Thyroid gland (tissue), 4 donors: Measurements from ENCODE around the gene COL25A1. TPM values are rescaled to one million over a fixed set of nuclear protein-coding genes. Genes with fewer than 3 reads are reported as not detected.

ENCODE experiments used
- DNase-seq, 2 donors: peaks; one replicate each; pipeline ENCODE4 v3.0.0-alpha.2; 2019
- H3K27ac ChIP-seq, 3 donors: fragments of 200-600 bp; sonication (generic); 1 replicate in 2 of 3; 2 replicates in 1 of 3; pipeline ENCODE4 v1.5.1; 2016 to 2019; ENCODE audit warnings: mild to moderate bottlenecking in 1 of 3, moderate library complexity in 1 of 3
- H3K27me3 ChIP-seq: fragments of 200-600 bp; sonication (generic); one replicate; pipeline ENCODE4 v1.5.1; 2019
- H3K36me3 ChIP-seq, 2 donors: fragments of 200-600 bp; sonication (generic); one replicate each; pipeline ENCODE4 v1.5.1; 2016 to 2019
- H3K4me1 ChIP-seq, 2 donors: fragments of 200-600 bp; sonication (generic); one replicate each; pipeline ENCODE4 v1.5.1; 2017 to 2019
- H3K4me3 ChIP-seq, 3 donors: fragments of 200-600 bp; sonication (generic); replicated peaks in 1 of 3; 1 replicate in 2 of 3; 2 replicates in 1 of 3; pipeline ENCODE4 v1.5.1; 2016; ENCODE audit warnings: mild to moderate bottlenecking in 1 of 3
- H3K9me3 ChIP-seq: fragments of 200-600 bp; sonication (generic); one replicate; pipeline ENCODE4 v1.5.1; 2017
- POLR2A ChIP-seq, 2 donors: fragments of 450-650 bp; IDR thresholded peaks; one replicate each; pipeline ENCODE4 v1.6.1; 2017; ENCODE audit warnings: antibody characterized with exemption in 2 of 2, mild to moderate bottlenecking in 2 of 2, moderate library complexity in 1 of 2
- whole genome bisulfite sequencing, 2 donors: methylation state at CpG; one replicate each; pipeline ENCODE4 v1.1.5; 2017; 5-methylcytosine and 5-hydroxymethylcytosine counted together
- intact Hi-C: fragments of 100-400 bp; cut with DNase I; formaldehyde crosslinking; loops from one replicate; pipeline ENCODE4 v1.15.1; 2023
- total RNA-seq, 4 donors: library from RNA; depleted of rRNA; stranded (reverse); fragments of >200 nt; gene quantifications; one replicate each; pipeline ENCODE4 v1.2.3, GENCODE V29; 2016
- TF ChIP-seq, protein P1 (sequence below), 6 experiments: fragments of 200-600 bp in 3 of 6; fragments of 450-650 bp in 3 of 6; sonication (generic) in 3 of 6; IDR thresholded peaks; one replicate each; pipeline ENCODE4 v1.5.1; 2016 to 2019; ENCODE audit warnings: antibody characterized with exemption in 6 of 6, mild to moderate bottlenecking in 2 of 6, inconsistent platforms in 1 of 6, moderate library complexity in 1 of 6

Gene COL25A1
- total RNA-seq, 4 donors from 2014 or later: 5.5 to 21.0 (median 7.1) TPM

DNA sequence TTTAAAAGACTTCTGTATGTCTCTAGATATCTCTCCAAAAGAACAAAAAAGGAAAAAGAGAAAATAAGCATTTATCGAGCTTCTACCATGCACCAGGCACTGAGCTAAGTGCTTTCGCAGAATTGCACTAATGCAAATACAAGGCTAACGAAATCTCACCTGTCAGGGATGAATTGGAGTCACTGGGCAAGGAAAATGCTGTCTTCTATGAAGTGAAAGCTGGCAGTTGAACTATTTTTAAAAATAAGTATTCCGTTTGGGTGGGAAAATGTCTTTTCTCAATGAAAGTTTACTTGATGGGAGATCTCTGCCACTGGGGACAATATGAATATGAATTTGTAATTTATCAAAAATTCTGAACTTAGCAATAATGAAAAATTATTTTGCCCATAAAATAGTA lies 47.6 kb downstream of the COL25A1 start:
- Histone ChIP-seq H3K9me3 (no peaks in the 10 kb centered on the region), H3K27ac (no peak overlapping the region), H3K36me3 (no peaks in the 10 kb centered on the region), H3K4me1 (no peaks in the 10 kb centered on the region), H3K27me3 (no peaks in the 10 kb centered on the region), H3K4me3 (no peak overlapping the region)
- intact Hi-C loops: no loop called here
- TF ChIP-seq, protein P1, sequence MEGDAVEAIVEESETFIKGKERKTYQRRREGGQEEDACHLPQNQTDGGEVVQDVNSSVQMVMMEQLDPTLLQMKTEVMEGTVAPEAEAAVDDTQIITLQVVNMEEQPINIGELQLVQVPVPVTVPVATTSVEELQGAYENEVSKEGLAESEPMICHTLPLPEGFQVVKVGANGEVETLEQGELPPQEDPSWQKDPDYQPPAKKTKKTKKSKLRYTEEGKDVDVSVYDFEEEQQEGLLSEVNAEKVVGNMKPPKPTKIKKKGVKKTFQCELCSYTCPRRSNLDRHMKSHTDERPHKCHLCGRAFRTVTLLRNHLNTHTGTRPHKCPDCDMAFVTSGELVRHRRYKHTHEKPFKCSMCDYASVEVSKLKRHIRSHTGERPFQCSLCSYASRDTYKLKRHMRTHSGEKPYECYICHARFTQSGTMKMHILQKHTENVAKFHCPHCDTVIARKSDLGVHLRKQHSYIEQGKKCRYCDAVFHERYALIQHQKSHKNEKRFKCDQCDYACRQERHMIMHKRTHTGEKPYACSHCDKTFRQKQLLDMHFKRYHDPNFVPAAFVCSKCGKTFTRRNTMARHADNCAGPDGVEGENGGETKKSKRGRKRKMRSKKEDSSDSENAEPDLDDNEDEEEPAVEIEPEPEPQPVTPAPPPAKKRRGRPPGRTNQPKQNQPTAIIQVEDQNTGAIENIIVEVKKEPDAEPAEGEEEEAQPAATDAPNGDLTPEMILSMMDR (IDR thresholded peaks at IDR 0.05): no peak
- TF ChIP-seq POLR2A (IDR thresholded peaks at IDR 0.05): no peak
- DNase-seq: no peak
- WGBS, 2 donors: 93 to 96% methylated on average over 4 of the region's 4 CpGs

DNA sequence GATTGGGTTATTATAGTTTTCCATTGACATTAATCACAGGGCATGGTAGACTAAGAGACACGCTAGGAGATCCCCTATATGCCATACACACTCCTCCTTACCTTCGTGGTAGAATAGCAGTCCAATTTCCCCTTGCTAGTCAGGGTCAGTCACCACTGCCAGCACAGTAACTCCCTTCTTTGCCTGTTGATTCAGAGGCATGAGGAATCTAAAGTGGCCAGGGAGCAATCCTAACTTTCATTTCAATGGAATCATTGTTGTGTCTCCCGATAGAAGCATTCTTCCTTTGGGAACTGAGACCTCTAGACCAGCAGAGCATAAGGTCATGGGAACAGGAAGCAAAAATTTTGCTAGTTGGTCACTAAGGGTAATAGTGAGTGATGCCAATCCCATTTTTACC lies 51.1 kb downstream of the COL25A1 start:
- Histone ChIP-seq H3K4me1 (no peaks in the 10 kb centered on the region), H3K27me3 (no peaks in the 10 kb centered on the region), H3K9me3 (no peaks in the 10 kb centered on the region), H3K27ac (no peak overlapping the region), H3K36me3 (no peaks in the 10 kb centered on the region), H3K4me3 (no peak overlapping the region)
- 52 to 64% methylated on average over 3 of the region's 3 CpGs for WGBS, 2 donors
- DNase-seq: no peak
- TF ChIP-seq, protein P1 (IDR thresholded peaks at IDR 0.05): no peak
- no peak for TF ChIP-seq POLR2A (IDR thresholded peaks at IDR 0.05)
- intact Hi-C loops: no loop called here

DNA sequence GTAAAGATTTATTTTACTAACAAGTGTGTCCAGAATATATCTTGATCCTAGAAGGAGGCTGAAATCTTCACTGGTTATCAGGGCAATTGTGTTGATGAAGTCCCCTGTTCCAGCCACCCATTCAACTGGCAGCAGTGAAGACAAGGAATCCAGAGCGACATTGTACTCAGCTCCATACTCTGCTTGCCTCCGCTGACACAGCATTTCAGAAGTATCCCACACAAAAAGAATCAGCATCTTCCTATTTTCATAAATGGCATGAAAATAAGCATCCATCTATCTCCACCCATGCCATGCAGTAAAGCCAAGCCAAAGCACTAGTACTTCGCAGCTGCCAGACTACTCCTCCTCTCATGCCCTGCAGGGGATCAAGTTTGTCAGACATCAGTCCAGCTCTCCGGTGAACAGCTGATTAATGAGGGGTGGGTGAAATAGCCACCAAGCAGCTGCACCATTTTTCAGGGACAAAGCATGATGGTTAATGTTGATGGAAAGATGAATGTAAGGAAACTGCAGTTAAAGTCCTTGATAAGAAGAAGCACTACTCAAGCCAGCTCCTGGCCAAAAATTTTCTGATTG lies 54.0 kb downstream of the COL25A1 start:
- no peak for DNase-seq
- no peaks in the 10 kb centered on the region for H3K36me3 ChIP-seq
- no peak overlapping the region for H3K27ac ChIP-seq
- H3K9me3 ChIP-seq: no peaks in the 10 kb centered on the region
- H3K4me1 ChIP-seq: no peaks in the 10 kb centered on the region
- WGBS, 2 donors: 87 to 91% methylated on average over 4 of the region's 4 CpGs
- H3K4me3 ChIP-seq: no peak overlapping the region
- TF ChIP-seq POLR2A (IDR thresholded peaks at IDR 0.05): no peak
- TF ChIP-seq, protein P1 (IDR thresholded peaks at IDR 0.05): no peak
- H3K27me3 ChIP-seq: no peaks in the 10 kb centered on the region
- intact Hi-C loops: no loop called here

DNA sequence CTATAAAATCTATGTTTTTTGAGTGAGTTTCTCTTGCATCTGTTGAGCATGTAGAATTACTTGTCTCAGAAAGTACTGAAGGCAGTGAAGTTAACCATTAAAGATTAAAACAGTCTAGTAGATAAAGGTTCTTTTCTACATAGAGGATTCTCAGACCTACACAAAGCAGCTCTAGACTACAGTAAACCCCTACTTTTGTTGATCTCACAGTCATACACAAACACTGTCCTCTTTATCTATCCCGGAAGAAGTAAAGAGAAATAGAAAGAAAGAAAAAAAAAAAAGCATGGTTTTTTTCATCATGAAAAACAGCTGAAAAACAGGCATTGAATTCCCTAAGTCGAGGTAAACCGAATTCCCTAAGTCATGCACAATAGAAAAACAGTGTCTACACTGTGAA lies 58.6 kb downstream of the COL25A1 start:
- intact Hi-C loops: no loop called here
- H3K27ac ChIP-seq: no peak overlapping the region
- no peak for DNase-seq
- no peaks in the 10 kb centered on the region for H3K4me1 ChIP-seq
- TF ChIP-seq, protein P1 (IDR thresholded peaks at IDR 0.05): no peak
- no peak for TF ChIP-seq POLR2A (IDR thresholded peaks at IDR 0.05)
- no peaks in the 10 kb centered on the region for H3K9me3 ChIP-seq
- H3K4me3 ChIP-seq: no peak overlapping the region
- H3K27me3 ChIP-seq: no peaks in the 10 kb centered on the region
- no peaks in the 10 kb centered on the region for H3K36me3 ChIP-seq
- 87 to 90% methylated on average over 3 of the region's 3 CpGs for WGBS, 2 donors

DNA sequence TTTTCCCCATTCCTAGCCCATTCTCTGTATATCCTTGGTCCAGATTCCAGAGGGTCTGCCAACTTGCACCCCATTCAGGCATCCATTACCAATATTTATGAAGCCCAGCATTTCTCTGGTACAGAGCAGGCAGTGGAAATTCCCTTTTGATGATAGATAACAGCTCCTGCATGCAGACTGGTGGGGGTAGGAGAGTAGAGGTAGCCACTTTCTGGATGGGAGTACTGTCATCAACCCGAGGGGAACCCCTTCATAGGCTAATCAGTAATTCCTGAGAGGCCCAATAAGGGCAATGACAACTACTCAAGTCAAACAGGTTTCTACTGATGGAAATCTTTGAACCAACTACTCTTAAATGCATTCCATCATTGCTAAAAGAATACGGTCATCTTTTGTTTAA lies 63.7 kb downstream of the COL25A1 start:
- Histone ChIP-seq H3K27me3 (no peaks in the 10 kb centered on the region), H3K4me1 (no peaks in the 10 kb centered on the region), H3K27ac (no peak overlapping the region), H3K36me3 (no peaks in the 10 kb centered on the region), H3K9me3 (no peaks in the 10 kb centered on the region), H3K4me3 (no peak overlapping the region)
- TF ChIP-seq, protein P1 (IDR thresholded peaks at IDR 0.05): no peak
- TF ChIP-seq POLR2A (IDR thresholded peaks at IDR 0.05): no peak
- intact Hi-C loops: no loop called here
- 75 to 81% methylated on average over 2 of the region's 2 CpGs for WGBS, 2 donors
- DNase-seq: no peak
